GM23338 (cell line): ENCODE results near the gene ADI1. TPM values are rescaled to one million over a fixed set of nuclear protein-coding genes. Genes with fewer than 3 reads are reported as not detected.

Experiments
- ATAC-seq: fragments of 200-7000 bp; cut with Tn5 transposase; 3 replicates; pipeline ENCODE4 v1.9.1; 2020
- DNase-seq: peaks from one replicate; pipeline ENCODE4 v3.0.0-alpha.2; 2015; ENCODE audit warnings: low spot score
- H2AFZ ChIP-seq: fragments of 200-600 bp; sonication (generic); 2 replicates; pipeline ENCODE4 v1.8.0; 2016; ENCODE audit warnings: antibody characterized with exemption, mild to moderate bottlenecking, moderate library complexity
- H3F3A ChIP-seq: fragments of 200-600 bp; sonication (generic); replicated peaks from 2 replicates; pipeline ENCODE4 v1.8.0; 2017; ENCODE audit warnings: antibody characterized with exemption, mixed run types, low read depth
- H3K27ac ChIP-seq: fragments of 200-600 bp; sonication (generic); 2 replicates; pipeline ENCODE4 v1.6.1; 2016; ENCODE audit warnings: low read depth
- H3K27me3 ChIP-seq: fragments of 200-600 bp; sonication (generic); 2 replicates; pipeline ENCODE4 v1.8.0; 2016; ENCODE audit warnings: mild to moderate bottlenecking, mixed run types, moderate library complexity; ENCODE audit not compliant: insufficient read depth
- H3K36me3 ChIP-seq: fragments of 200-600 bp; sonication (generic); 2 replicates; pipeline ENCODE4 v1.8.0; 2016; ENCODE audit warnings: mild to moderate bottlenecking; ENCODE audit not compliant: insufficient read depth
- H3K4me1 ChIP-seq: fragments of 200-600 bp; sonication (generic); 2 replicates; pipeline ENCODE4 v1.8.0; 2016; ENCODE audit warnings: mild to moderate bottlenecking, moderate library complexity; ENCODE audit not compliant: insufficient read depth
- H3K4me2 ChIP-seq: fragments of 200-600 bp; sonication (generic); 2 replicates; pipeline ENCODE4 v1.7.1; 2017; ENCODE audit warnings: mixed run types
- H3K4me3 ChIP-seq: fragments of 200-600 bp; sonication (generic); 2 replicates; pipeline ENCODE4 v1.6.1; 2016; ENCODE audit warnings: mixed run types
- H3K79me2 ChIP-seq: fragments of 200-600 bp; sonication (generic); replicated peaks from 2 replicates; pipeline ENCODE4 v1.8.0; 2017; ENCODE audit warnings: mild to moderate bottlenecking; ENCODE audit not compliant: insufficient read depth
- H3K9me2 ChIP-seq: fragments of 200-600 bp; sonication (generic); 2 replicates; pipeline ENCODE4 v1.8.0; 2017; ENCODE audit not compliant: insufficient read depth
- H4K20me1 ChIP-seq: fragments of 200-600 bp; sonication (generic); replicated peaks from 2 replicates; pipeline ENCODE4 v1.8.0; 2017; ENCODE audit warnings: mild to moderate bottlenecking; ENCODE audit not compliant: insufficient read depth
- H3K27ac Mint-ChIP-seq: 2 replicates; pipeline ENCODE4 v1.8.0; 2020; ENCODE audit warnings: inconsistent platforms, mild to moderate bottlenecking, moderate library complexity, mixed read lengths
- H3K27me3 Mint-ChIP-seq: 3 replicates; pipeline ENCODE4 v1.8.0; 2022; ENCODE audit warnings: low read depth, mild to moderate bottlenecking, moderate library complexity, mixed read lengths, inconsistent platforms; ENCODE audit not compliant: insufficient read depth, poor library complexity
- H3K36me3 Mint-ChIP-seq: 3 replicates; pipeline ENCODE4 v1.8.0; 2021; ENCODE audit warnings: low read depth, mild to moderate bottlenecking, inconsistent platforms, moderate library complexity, mixed read lengths
- H3K4me1 Mint-ChIP-seq: 3 replicates; pipeline ENCODE4 v1.8.0; 2020; ENCODE audit warnings: mild to moderate bottlenecking, inconsistent platforms, mixed read lengths
- H3K4me3 Mint-ChIP-seq: 3 replicates; pipeline ENCODE4 v1.8.0; 2021; ENCODE audit warnings: moderate library complexity, mild to moderate bottlenecking, inconsistent platforms, mixed read lengths
- H3K9me3 Mint-ChIP-seq: 3 replicates; pipeline ENCODE4 v1.8.0; 2020; ENCODE audit warnings: moderate library complexity, mild to moderate bottlenecking, inconsistent platforms, mixed read lengths
- CREB1 ChIP-seq: fragments of 250-450 bp; sonication (Bioruptor Pico); IDR thresholded peaks from 2 replicates; pipeline ENCODE4 v1.5.0; 2020; ENCODE audit warnings: low read depth, mild to moderate bottlenecking, moderate library complexity
- CTCF ChIP-seq, 2 experiments: fragments of 200-600 bp in 1 of 2; sonication (generic) in 1 of 2; conservative IDR thresholded peaks; 2 replicates each; pipeline versions ENCODE4 v1.5.1 to v1.6.1; 2016 to 2017; ENCODE audit warnings: antibody characterized with exemption in 2 of 2, low read depth in 2 of 2, mild to moderate bottlenecking in 2 of 2, moderate library complexity in 1 of 2
- ETS1 ChIP-seq: IDR thresholded peaks from 2 replicates; pipeline ENCODE4 v1.6.1; 2016; ENCODE audit warnings: antibody characterized with exemption
- EZH2 ChIP-seq: fragments of 200-600 bp; sonication (generic); IDR thresholded peaks from one replicate; pipeline ENCODE4 v1.8.0; 2017; ENCODE audit warnings: antibody characterized with exemption, mild to moderate bottlenecking, low read depth; ENCODE audit not compliant: unreplicated experiment
- EZH2phosphoT487 ChIP-seq: fragments of 200-600 bp; sonication (generic); IDR thresholded peaks from one replicate; pipeline ENCODE4 v1.8.1; 2018; ENCODE audit warnings: antibody characterized with exemption; ENCODE audit not compliant: unreplicated experiment
- JUNB ChIP-seq: IDR thresholded peaks from one replicate; pipeline ENCODE4 v1.6.1; 2016; ENCODE audit warnings: antibody characterized with exemption; ENCODE audit not compliant: unreplicated experiment
- NANOG ChIP-seq: IDR thresholded peaks from 2 replicates; pipeline ENCODE4 v1.6.1; 2016; ENCODE audit warnings: antibody characterized with exemption, borderline replicate concordance
- POLR2AphosphoS5 ChIP-seq: IDR thresholded peaks from 2 replicates; pipeline ENCODE4 v1.6.1; 2016; ENCODE audit warnings: antibody characterized with exemption, low read depth
- STAT1 ChIP-seq: IDR thresholded peaks from one replicate; pipeline ENCODE4 v1.6.1; 2016; ENCODE audit warnings: antibody characterized with exemption; ENCODE audit not compliant: unreplicated experiment
- ZNF114 ChIP-seq: fragments of 250-450 bp; sonication (Bioruptor Pico); IDR thresholded peaks from 2 replicates; pipeline ENCODE4 v1.5.0; 2020; ENCODE audit warnings: mild to moderate bottlenecking, moderate library complexity
- ZNF331 ChIP-seq: fragments of 250-450 bp; sonication (Bioruptor Pico); IDR thresholded peaks from 2 replicates; pipeline ENCODE4 v1.5.0; 2020; ENCODE audit warnings: low read depth, mild to moderate bottlenecking, moderate library complexity
- ZNF462 ChIP-seq: fragments of 250-450 bp; sonication (Bioruptor Pico); IDR thresholded peaks from 2 replicates; pipeline ENCODE4 v1.5.0; 2020; ENCODE audit warnings: mild to moderate bottlenecking, moderate library complexity
- polyA plus RNA-seq: library from polyadenylated mRNA; unstranded; fragments of >200 nt; fragmentation: Nextera tagmentation; extraction: Ambion mirVana; gene quantifications from 2 replicates; pipeline ENCODE4 v1.2.1, GENCODE V29; 2016
- total RNA-seq: library from RNA; depleted of rRNA; stranded (reverse); fragments of >200 nt; shearing (Covaris generic); gene quantifications from 2 replicates; pipeline ENCODE4 v1.2.3, GENCODE V29; 2014

ADI1 gene
- total and polyA plus RNA-seq, 2 experiments from 2014 or later, result 16.3 to 31.9 TPM

- H3K27me3 ChIP-seq, result no peaks in the 10 kb centered on the region
- H3K9me3 Mint-ChIP-seq, result no peaks in the 10 kb centered on the region; the same call in 2 of the 3 replicates
- no peak overlapping the region for H2AFZ ChIP-seq
- DNase-seq (no peak), ATAC-seq (peak; percentile 43)
- peaks cover 11% of the 10 kb centered on the region for H3K4me1 Mint-ChIP-seq
- H3K4me3 Mint-ChIP-seq, result no peak overlapping the region
- peaks cover 5% of the 10 kb centered on the region for H3K27me3 Mint-ChIP-seq
- no peaks in the 10 kb centered on the region for H3K79me2 ChIP-seq
- no peak overlapping the region for H3K4me3 ChIP-seq
- H4K20me1 ChIP-seq, result no peaks in the 10 kb centered on the region; the same call in 1 of the 2 replicates
- no peak overlapping the region for H3K4me2 ChIP-seq
- no peak overlapping the region for H3K27ac ChIP-seq
- peak overlapping the region; percentile 16; the same call in 1 of the 2 replicates for H3K27ac Mint-ChIP-seq
- TF ChIP-seq ETS1 (no peak), CTCF (conservative IDR thresholded peaks at IDR 0.05; ENCODE audit: low read depth in 2 of 2) (no peak), ZNF331 (no peak), EZH2 (no peak), CREB1 (CRISPR knock-in tag) (no peak), EZH2phosphoT487 (no peak), POLR2AphosphoS5 (no peak), JUNB (no peak), STAT1 (no peak), ZNF114 (CRISPR knock-in tag) (no peak)
- H3K4me1 ChIP-seq, result no peaks in the 10 kb centered on the region
- H3K36me3 ChIP-seq, result 0 out of 2 replicates have a peak, but pooled peaks cover 5% of the 10 kb centered on the region
- peaks cover 29% of the 10 kb centered on the region; the same call in 2 of the 3 replicates for H3K36me3 Mint-ChIP-seq
- no peaks in the 10 kb centered on the region for H3F3A ChIP-seq
- H3K9me2 ChIP-seq, result no peaks in the 10 kb centered on the region
These were observed 67.2 kb downstream of the ADI1 start for GRCh38 chr2:3451926-3452671.

- Histone ChIP-seq H3F3A (no peaks in the 10 kb centered on the region), H3K27me3 (no peaks in the 10 kb centered on the region), H3K79me2 (no peaks in the 10 kb centered on the region), H2AFZ (no peak overlapping the region), H3K4me1 (no peaks in the 10 kb centered on the region), H3K36me3 (0 out of 2 replicates have a peak, but pooled peaks cover 5% of the 10 kb centered on the region), H3K9me2 (no peaks in the 10 kb centered on the region), H3K4me3 (no peak overlapping the region), H4K20me1 (no peaks in the 10 kb centered on the region; the same call in 1 of the 2 replicates), H3K4me2 (no peak overlapping the region), H3K27ac (no peak overlapping the region)
- Mint-ChIP-seq H3K27me3 (peaks cover 5% of the 10 kb centered on the region), H3K27ac (no peak overlapping the region), H3K36me3 (peaks cover 31% of the 10 kb centered on the region), H3K4me1 (peaks cover 11% of the 10 kb centered on the region), H3K9me3 (no peaks in the 10 kb centered on the region; the same call in 2 of the 3 replicates), H3K4me3 (no peak overlapping the region)
- DNase-seq (no peak), ATAC-seq (no peak)
- TF ChIP-seq POLR2AphosphoS5, result no peak
- no peak for TF ChIP-seq EZH2
- no peak for TF ChIP-seq NANOG
- no peak for TF ChIP-seq EZH2phosphoT487
- no peak for TF ChIP-seq ZNF114 (CRISPR knock-in tag)
- TF ChIP-seq CREB1 (CRISPR knock-in tag), result no peak
- TF ChIP-seq ZNF462 (CRISPR knock-in tag), result no peak
These were observed 68.2 kb downstream of the ADI1 start for GRCh38 chr2:3451169-3451568.
